ENCODE measurements around the gene PCDHB9. TPM values are rescaled to one million over a fixed set of nuclear protein-coding genes. Genes with fewer than 3 reads are reported as not detected.
"Not testable (repeated sequence)": the region's sequence is repeated elsewhere in the genome, so short reads cannot be mapped to it uniquely, and the experiment has no call there.

The PCDHB9 gene
- total RNA-seq, 1 donor from 2014 or later: 5.5 TPM

GRCh38 chr5:141196363-141196762 is 9.4 kb downstream of the PCDHB9 start:
- peaks cover 28% of the 10 kb centered on the region for H3K9me3 Mint-ChIP-seq
- no peak for TF ChIP-seq CTCF (conservative IDR thresholded peaks at IDR 0.05)
- H3K27ac Mint-ChIP-seq (ENCODE audit: unreplicated experiment): no peak overlapping the region
- peaks cover 68% of the 10 kb centered on the region for H3K36me3 Mint-ChIP-seq (ENCODE audit: low read depth)
- DNase-seq (ENCODE audit: low read depth, low spot score): no peak
- peaks cover 5% of the 10 kb centered on the region for H3K4me1 Mint-ChIP-seq
- H3K4me3 Mint-ChIP-seq: no peak overlapping the region
- no peaks in the 10 kb centered on the region for H3K27me3 Mint-ChIP-seq (ENCODE audit: low read depth)

- H3K27ac Mint-ChIP-seq (ENCODE audit: unreplicated experiment): peak within 1 kb of the TSS; percentile 50
- H3K9me3 Mint-ChIP-seq: peaks cover 20% of the 10 kb centered on the region
- peaks cover 60% of the 10 kb centered on the region for H3K36me3 Mint-ChIP-seq (ENCODE audit: low read depth)
Observed at GRCh38 chr5:141199359-141200235, 12.6 kb downstream of the PCDHB9 start, which contains the start of gene PCDHB11. Gene PCDHB11, plus strand, starts transcription at chr5:141199627. Its CDS starts 148 bp downstream, at chr5:141199775.

GRCh38 chr5:141201126-141201525 is 14.2 kb downstream of the PCDHB9 start:
- peaks cover 17% of the 10 kb centered on the region for H3K9me3 Mint-ChIP-seq
- H3K27ac Mint-ChIP-seq (ENCODE audit: unreplicated experiment); H3K4me1 Mint-ChIP-seq; H3K27me3 Mint-ChIP-seq (ENCODE audit: low read depth); DNase-seq (ENCODE audit: low read depth, low spot score); H3K4me3 Mint-ChIP-seq: not testable (repeated sequence)
- H3K36me3 Mint-ChIP-seq (ENCODE audit: low read depth): peaks cover 64% of the 10 kb centered on the region

More at GRCh38 chr5:141199359-141200235, 12.6 kb downstream of the PCDHB9 start, which contains the start of gene PCDHB11:
- peak; percentile 50 for TF ChIP-seq CTCF (conservative IDR thresholded peaks at IDR 0.05)
- Mint-ChIP-seq H3K4me1 (no peaks in the 10 kb centered on the region), H3K27me3 (ENCODE audit: low read depth) (no peaks in the 10 kb centered on the region), H3K4me3 (peak within 1 kb of the TSS; percentile 69)
- DNase-seq (ENCODE audit: low read depth, low spot score): no peak

GRCh38 chr5:141201646-141202045 is 14.7 kb downstream of the PCDHB9 start:
- Mint-ChIP-seq H3K36me3 (ENCODE audit: low read depth) (peaks cover 59% of the 10 kb centered on the region), H3K9me3 (peaks cover 14% of the 10 kb centered on the region)
- not testable (repeated sequence) for DNase-seq (ENCODE audit: low read depth, low spot score); H3K4me3 Mint-ChIP-seq; H3K27me3 Mint-ChIP-seq (ENCODE audit: low read depth); H3K27ac Mint-ChIP-seq (ENCODE audit: unreplicated experiment); H3K4me1 Mint-ChIP-seq

GRCh38 chr5:141208478-141208877 is 21.5 kb downstream of the PCDHB9 start, which contains the start of gene PCDHB12:
Gene PCDHB12, plus strand, starts transcription at chr5:141208719. Its CDS starts 189 bp downstream, at chr5:141208908.
- Mint-ChIP-seq H3K4me1 (no peaks in the 10 kb centered on the region), H3K4me3 (peak within 1 kb of the TSS; percentile 44), H3K9me3 (peaks cover 12% of the 10 kb centered on the region), H3K36me3 (ENCODE audit: low read depth) (peaks cover 43% of the 10 kb centered on the region), H3K27me3 (ENCODE audit: low read depth) (no peaks in the 10 kb centered on the region), H3K27ac (ENCODE audit: unreplicated experiment) (no peak within 1 kb of the TSS)
- peak; percentile 50 for TF ChIP-seq CTCF (conservative IDR thresholded peaks at IDR 0.05)
- DNase-seq (ENCODE audit: low read depth, low spot score): no peak

- not testable (repeated sequence) for H3K4me3 Mint-ChIP-seq; H3K27ac Mint-ChIP-seq (ENCODE audit: unreplicated experiment); DNase-seq (ENCODE audit: low read depth, low spot score); H3K27me3 Mint-ChIP-seq (ENCODE audit: low read depth); H3K4me1 Mint-ChIP-seq
- H3K36me3 Mint-ChIP-seq (ENCODE audit: low read depth): peaks cover 50% of the 10 kb centered on the region
- peaks cover 18% of the 10 kb centered on the region for H3K9me3 Mint-ChIP-seq
Observed at GRCh38 chr5:141210281-141210680, 23.3 kb downstream of the PCDHB9 start.

- not testable (repeated sequence) for H3K4me3 Mint-ChIP-seq; H3K4me1 Mint-ChIP-seq; H3K27ac Mint-ChIP-seq (ENCODE audit: unreplicated experiment); DNase-seq (ENCODE audit: low read depth, low spot score); H3K27me3 Mint-ChIP-seq (ENCODE audit: low read depth)
- Mint-ChIP-seq H3K36me3 (ENCODE audit: low read depth) (peaks cover 45% of the 10 kb centered on the region), H3K9me3 (peaks cover 18% of the 10 kb centered on the region)
Observed at GRCh38 chr5:141210849-141211248, 23.9 kb downstream of the PCDHB9 start.
